GM19395 (cell line): Measurements from ENCODE around the gene ANKRD1.
A peak's percentile ranks its signal among the peaks of the same experiment; 100 is the strongest.
"Not testable (repeated sequence)": the region's sequence is repeated elsewhere in the genome, so short reads cannot be mapped to it uniquely, and the experiment has no call there.

Source experiments
- ATAC-seq: cut with Tn5 transposase; IDR thresholded peaks from one replicate; pipeline ENCODE4 v1.9.1; 2021; ENCODE audit warnings: mild to moderate bottlenecking, moderate library complexity; ENCODE audit not compliant: unreplicated experiment

The ANKRD1 gene

GRCh38 chr10:90920986-90921666 lies at the start of gene ANKRD1:
Gene ANKRD1 (minus strand): TSS chr10:90921087. CDS start chr10:90921027, 60 bp downstream.
- ATAC-seq, result no peak

- no peak for ATAC-seq
Measured at GRCh38 chr10:90969947-90970673, 49.2 kb upstream of the ANKRD1 start.

GRCh38 chr10:90969121-90969534 lies 48.2 kb upstream of the ANKRD1 start:
- ATAC-seq, result no peak

- no peak for ATAC-seq
Measured at GRCh38 chr10:90968328-90969081, 47.6 kb upstream of the ANKRD1 start.

GRCh38 chr10:90967865-90968264 lies 47.0 kb upstream of the ANKRD1 start:
- no peak for ATAC-seq

GRCh38 chr10:90966146-90966545 lies 45.3 kb upstream of the ANKRD1 start:
- ATAC-seq, result no peak

- no peak for ATAC-seq
Measured at GRCh38 chr10:90965720-90966119, 44.8 kb upstream of the ANKRD1 start.

- no peak for ATAC-seq
Measured at GRCh38 chr10:90964781-90965465, 44.0 kb upstream of the ANKRD1 start.

- ATAC-seq, result no peak
Measured at GRCh38 chr10:90963331-90963730, 42.4 kb upstream of the ANKRD1 start.

- peak; percentile 81 for ATAC-seq
Measured at GRCh38 chr10:90960355-90960814, 39.5 kb upstream of the ANKRD1 start.

GRCh38 chr10:90959826-90960225 lies 38.9 kb upstream of the ANKRD1 start:
- ATAC-seq, result no peak

- ATAC-seq, result no peak
Measured at GRCh38 chr10:90958781-90959180, 37.9 kb upstream of the ANKRD1 start.

GRCh38 chr10:90947030-90947960 lies 26.4 kb upstream of the ANKRD1 start:
- ATAC-seq, result peak; percentile 88

GRCh38 chr10:90945491-90946070 lies 24.7 kb upstream of the ANKRD1 start:
- no peak for ATAC-seq

GRCh38 chr10:90944749-90945148 lies 23.9 kb upstream of the ANKRD1 start:
- no peak for ATAC-seq

GRCh38 chr10:90942980-90943379 lies 22.1 kb upstream of the ANKRD1 start:
- not testable (repeated sequence) for ATAC-seq

GRCh38 chr10:90939648-90940047 lies 18.8 kb upstream of the ANKRD1 start:
- no peak for ATAC-seq

GRCh38 chr10:90939116-90939515 lies 18.2 kb upstream of the ANKRD1 start:
- ATAC-seq, result no peak

GRCh38 chr10:90937645-90938258 lies 16.9 kb upstream of the ANKRD1 start:
- ATAC-seq, result no peak
